ENCODE data around the gene RPS6KL1.

The RPS6KL1 gene

GRCh38 chr14:74924061-74924460 is 1.0 kb upstream of the RPS6KL1 start (continued):
- TF ChIP-seq ZNF223 (tag by site-specific recombination; IDR thresholded peaks at IDR 0.05): no peak

GRCh38 chr14:74921987-74922751 is 891 bp downstream of the RPS6KL1 start:
- Histone ChIP-seq H3K9me3 (ENCODE audit: control insufficient read depth, insufficient read depth, low read depth, low read length) (no peaks in the 10 kb centered on the region), H3K4me3 (ENCODE audit: low read depth, low read length) (peak overlapping the region; percentile 68), H3K4me1 (ENCODE audit: control insufficient read depth, insufficient read depth, low read length) (no peaks in the 10 kb centered on the region), H3K27ac (ENCODE audit: extremely low read depth, low read depth, low read length) (peak overlapping the region; percentile 47; the same call in 1 of the 2 replicates), H3K36me3 (ENCODE audit: control insufficient read depth in 2 of 2, insufficient read depth in 1 of 2, low read length in 2 of 2) (peaks cover 0 to 8% of the 10 kb centered on the region in 2 experiments; a peak in 1 of 3 replicates)
- peak; percentile 31; the same call in 1 of the 2 replicates for TF ChIP-seq ZNF341 (tag by site-specific recombination; IDR thresholded peaks at IDR 0.05; ENCODE audit: low read depth)
- no peak for TF ChIP-seq ZNF248 (tag by site-specific recombination; IDR thresholded peaks at IDR 0.05)
- ChIA-PET CTCF (interaction anchor here (0.8 to 2.1 kb wide), 5 partner anchors 16 to 177 kb away, joined by 4 to 12 read pairs (median 8); no protein-coding TSS in a partner anchor), POLR2A (interaction anchor here (1.4 to 2.5 kb wide), 4 partner anchors 14 to 61 kb away, joined by 4 to 8 read pairs (median 6); no protein-coding TSS in a partner anchor)

GRCh38 chr14:74921053-74921620 is 1.9 kb downstream of the RPS6KL1 start:
- H3K4me3 ChIP-seq (ENCODE audit: low read depth, low read length): no peak overlapping the region
- TF ChIP-seq KLF8 (tag by site-specific recombination; IDR thresholded peaks at IDR 0.05) (no peak), ZNF768 (tag by site-specific recombination; IDR thresholded peaks at IDR 0.05) (no peak), ZNF488 (tag by site-specific recombination; IDR thresholded peaks at IDR 0.05) (no peak), ZNF629 (tag by site-specific recombination; IDR thresholded peaks at IDR 0.05) (no peak), MYNN (tag by site-specific recombination; IDR thresholded peaks at IDR 0.05; ENCODE audit: borderline replicate concordance) (no peak), SP7 (tag by site-specific recombination; IDR thresholded peaks at IDR 0.05) (no peak), ZNF302 (tag by site-specific recombination; IDR thresholded peaks at IDR 0.05; ENCODE audit: low read depth) (no peak), ZNF610 (tag by site-specific recombination; IDR thresholded peaks at IDR 0.05; ENCODE audit: borderline replicate concordance) (no peak), ZNF394 (tag by site-specific recombination; IDR thresholded peaks at IDR 0.05; ENCODE audit: borderline replicate concordance) (no peak), ZNF138 (tag by site-specific recombination; IDR thresholded peaks at IDR 0.05; ENCODE audit: borderline replicate concordance) (no peak), ZNF416 (tag by site-specific recombination; IDR thresholded peaks at IDR 0.05) (no peak), ZNF701 (tag by site-specific recombination; IDR thresholded peaks at IDR 0.05) (no peak)
- TF ChIP-seq, protein P1, sequence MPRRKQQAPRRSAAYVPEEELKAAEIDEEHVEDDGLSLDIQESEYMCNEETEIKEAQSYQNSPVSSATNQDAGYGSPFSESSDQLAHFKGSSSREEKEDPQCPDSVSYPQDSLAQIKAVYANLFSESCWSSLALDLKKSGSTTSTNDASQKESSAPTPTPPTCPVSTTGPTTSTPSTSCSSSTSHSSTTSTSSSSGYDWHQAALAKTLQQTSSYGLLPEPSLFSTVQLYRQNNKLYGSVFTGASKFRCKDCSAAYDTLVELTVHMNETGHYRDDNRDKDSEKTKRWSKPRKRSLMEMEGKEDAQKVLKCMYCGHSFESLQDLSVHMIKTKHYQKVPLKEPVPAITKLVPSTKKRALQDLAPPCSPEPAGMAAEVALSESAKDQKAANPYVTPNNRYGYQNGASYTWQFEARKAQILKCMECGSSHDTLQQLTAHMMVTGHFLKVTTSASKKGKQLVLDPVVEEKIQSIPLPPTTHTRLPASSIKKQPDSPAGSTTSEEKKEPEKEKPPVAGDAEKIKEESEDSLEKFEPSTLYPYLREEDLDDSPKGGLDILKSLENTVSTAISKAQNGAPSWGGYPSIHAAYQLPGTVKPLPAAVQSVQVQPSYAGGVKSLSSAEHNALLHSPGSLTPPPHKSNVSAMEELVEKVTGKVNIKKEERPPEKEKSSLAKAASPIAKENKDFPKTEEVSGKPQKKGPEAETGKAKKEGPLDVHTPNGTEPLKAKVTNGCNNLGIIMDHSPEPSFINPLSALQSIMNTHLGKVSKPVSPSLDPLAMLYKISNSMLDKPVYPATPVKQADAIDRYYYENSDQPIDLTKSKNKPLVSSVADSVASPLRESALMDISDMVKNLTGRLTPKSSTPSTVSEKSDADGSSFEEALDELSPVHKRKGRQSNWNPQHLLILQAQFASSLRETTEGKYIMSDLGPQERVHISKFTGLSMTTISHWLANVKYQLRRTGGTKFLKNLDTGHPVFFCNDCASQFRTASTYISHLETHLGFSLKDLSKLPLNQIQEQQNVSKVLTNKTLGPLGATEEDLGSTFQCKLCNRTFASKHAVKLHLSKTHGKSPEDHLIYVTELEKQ (tag by site-specific recombination; IDR thresholded peaks at IDR 0.05; ENCODE audit: borderline replicate concordance): no peak
- TF ChIP-seq, protein P2, sequence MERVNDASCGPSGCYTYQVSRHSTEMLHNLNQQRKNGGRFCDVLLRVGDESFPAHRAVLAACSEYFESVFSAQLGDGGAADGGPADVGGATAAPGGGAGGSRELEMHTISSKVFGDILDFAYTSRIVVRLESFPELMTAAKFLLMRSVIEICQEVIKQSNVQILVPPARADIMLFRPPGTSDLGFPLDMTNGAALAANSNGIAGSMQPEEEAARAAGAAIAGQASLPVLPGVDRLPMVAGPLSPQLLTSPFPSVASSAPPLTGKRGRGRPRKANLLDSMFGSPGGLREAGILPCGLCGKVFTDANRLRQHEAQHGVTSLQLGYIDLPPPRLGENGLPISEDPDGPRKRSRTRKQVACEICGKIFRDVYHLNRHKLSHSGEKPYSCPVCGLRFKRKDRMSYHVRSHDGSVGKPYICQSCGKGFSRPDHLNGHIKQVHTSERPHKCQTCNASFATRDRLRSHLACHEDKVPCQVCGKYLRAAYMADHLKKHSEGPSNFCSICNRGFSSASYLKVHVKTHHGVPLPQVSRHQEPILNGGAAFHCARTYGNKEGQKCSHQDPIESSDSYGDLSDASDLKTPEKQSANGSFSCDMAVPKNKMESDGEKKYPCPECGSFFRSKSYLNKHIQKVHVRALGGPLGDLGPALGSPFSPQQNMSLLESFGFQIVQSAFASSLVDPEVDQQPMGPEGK (tag by site-specific recombination; IDR thresholded peaks at IDR 0.05): no peak
- ChIA-PET CTCF (interaction anchor here (0.5 to 1.8 kb wide), 3 partner anchors 9 to 61 kb away, joined by 3 to 8 read pairs (median 4); no protein-coding TSS in a partner anchor), POLR2A (no interaction called here)
- no peak overlapping the region for H3K27ac ChIP-seq (ENCODE audit: extremely low read depth, low read depth, low read length)
- no peaks in the 10 kb centered on the region for H3K4me1 ChIP-seq (ENCODE audit: control insufficient read depth, insufficient read depth, low read length)
- no peaks in the 10 kb centered on the region for H3K9me3 ChIP-seq (ENCODE audit: control insufficient read depth, insufficient read depth, low read depth, low read length)
- H3K36me3 ChIP-seq (ENCODE audit: control insufficient read depth in 2 of 2, insufficient read depth in 1 of 2, low read length in 2 of 2): peaks cover 0 to 8% of the 10 kb centered on the region in 2 experiments; a peak in 1 of 3 replicates
